ENCODE data around the gene MAPK8IP3. TPM values are rescaled to one million over a fixed set of nuclear protein-coding genes. Genes with fewer than 3 reads are reported as not detected.

The MAPK8IP3 gene
- total and polyA plus RNA-seq, 9 of the 15 experiments (the other 6 are each of a cell fraction or from before 2014, with no cell fraction given): 0.17 to 58.7 (median 16.7) TPM

- Histone ChIP-seq H3K36me3 (ENCODE audit: control insufficient read depth, insufficient read depth, low read length) (peaks cover 60% of the 10 kb centered on the region; the same call in 2 of the 3 replicates), H3K79me2 (ENCODE audit: control insufficient read depth, insufficient read depth, low read length) (no peaks in the 10 kb centered on the region; the same call in 2 of the 3 replicates), H3K4me3 (no peak overlapping the region), H3K9me3 (replicated peaks; ENCODE audit: control insufficient read depth, insufficient read depth, low read depth, low read length) (peaks cover 22% of the 10 kb centered on the region), H2AFZ (ENCODE audit: low read depth, low read length) (no peak overlapping the region), H3K9me1 (ENCODE audit: control insufficient read depth, insufficient read depth, low read length) (no peaks in the 10 kb centered on the region), H3K27ac (ENCODE audit: extremely low read depth, low read depth, low read length) (no peak overlapping the region), H4K20me1 (replicated peaks; ENCODE audit: control insufficient read depth, insufficient read depth, low read length) (no peaks in the 10 kb centered on the region), H3K9ac (ENCODE audit: insufficient read depth in 1 of 2, low read depth in 2 of 2, low read length in 2 of 2) (no peak overlapping the region), H3K4me2 (ENCODE audit: insufficient read depth, low read length) (no peak overlapping the region), H3K27me3 (ENCODE audit: control insufficient read depth in 2 of 2, insufficient read depth in 2 of 2, low read length in 2 of 2) (no peaks in the 10 kb centered on the region), H3K4me1 (replicated peaks in 1 of 2; ENCODE audit: control insufficient read depth in 2 of 2, insufficient read depth in 2 of 2, low read length in 2 of 2) (peaks cover 0 to 26% of the 10 kb centered on the region in 2 experiments; a peak in 2 of 5 replicates)
- intact Hi-C loops (cut with micrococcal nuclease) (no loop called here), in situ Hi-C loops (cut with MboI) (no loop called here)
- POLR2A ChIA-PET: no interaction called here
- no TSS peak for BruUV-seq (replicated peaks)
- no peak for ATAC-seq
- CTCF ChIA-PET (ENCODE audit: low intra/inter-chr PET ratio): no interaction called here
- no peak for TF ChIP-seq BDP1 (IDR thresholded peaks at IDR 0.05; ENCODE audit: insufficient read depth, insufficient read length)
- no peak for TF ChIP-seq ESRRB (CRISPR knock-in tag; IDR thresholded peaks at IDR 0.05; ENCODE audit: borderline replicate concordance)
- no peak for TF ChIP-seq ZNF436 (CRISPR knock-in tag; IDR thresholded peaks at IDR 0.05)
- no peak for TF ChIP-seq ZNF384 (IDR thresholded peaks at IDR 0.05; ENCODE audit: low read depth, low read length)
- TF ChIP-seq ZNF644 (tag; IDR thresholded peaks at IDR 0.05; ENCODE audit: low read depth): no peak
- no peak for TF ChIP-seq MLLT1 (IDR thresholded peaks at IDR 0.05)
- no peak for TF ChIP-seq MED1 (CRISPR knock-in tag; IDR thresholded peaks at IDR 0.05; ENCODE audit: borderline replicate concordance)
- TF ChIP-seq SMAD3 (CRISPR knock-in tag; conservative IDR thresholded peaks at IDR 0.05): no peak
- no peak for TF ChIP-seq SP1 (CRISPR knock-in tag; IDR thresholded peaks at IDR 0.05)
- no peak for TF ChIP-seq PKNOX1 (IDR thresholded peaks at IDR 0.05)
- no peak for TF ChIP-seq BRF2 (IDR thresholded peaks at IDR 0.05; ENCODE audit: borderline replicate concordance, insufficient read depth, insufficient read length)
- TF ChIP-seq GTF3C2 (IDR thresholded peaks at IDR 0.05; ENCODE audit: borderline replicate concordance, extremely low read depth, insufficient read length): no peak
- TF ChIP-seq PYGO2 (tag; IDR thresholded peaks at IDR 0.05): no peak
- no peak for FAIRE-seq
- WGBS (ENCODE audit: insufficient coverage, low coverage, missing lambda C conversion rate): 90% methylated on average over 6 of the region's 7 CpGs
- DNase-seq (ENCODE audit: extremely low read depth in 1 of 4, low spot score in 3 of 4): no peak
Measured at GRCh38 chr16:1731603-1732002, 25.6 kb downstream of the MAPK8IP3 start.
